Activated T-helper 17 cell treated with anti-CD3 and anti-CD28 coated beads, Interleukin-2, amount 50 U/mL, for 72 hours (primary cell): ENCODE data around the gene ARHGAP26. TPM values are rescaled to one million over a fixed set of nuclear protein-coding genes. Genes with fewer than 3 reads are reported as not detected.
"Not testable (repeated sequence)": the region's sequence is repeated elsewhere in the genome, so short reads cannot be mapped to it uniquely, and the experiment has no call there.

ENCODE experiments used
- ATAC-seq: fragments of 150-1000 bp; cut with Tn5 transposase; replicated peaks from 2 replicates; pipeline ENCODE4 v1.10.0; 2021; ENCODE audit warnings: mild to moderate bottlenecking, moderate library complexity
- H3K27ac Mint-ChIP-seq: one replicate; pipeline ENCODE4 v1.8.0; 2022; ENCODE audit warnings: mixed read lengths
- H3K27me3 Mint-ChIP-seq: one replicate; pipeline ENCODE4 v1.8.0; 2022; ENCODE audit warnings: mixed read lengths
- H3K36me3 Mint-ChIP-seq: one replicate; pipeline ENCODE4 v1.8.0; 2022; ENCODE audit warnings: low read depth, mild to moderate bottlenecking, mixed read lengths
- H3K4me1 Mint-ChIP-seq: one replicate; pipeline ENCODE4 v1.8.0; 2022; ENCODE audit warnings: mixed read lengths
- H3K4me3 Mint-ChIP-seq: one replicate; pipeline ENCODE4 v1.8.0; 2022; ENCODE audit warnings: mild to moderate bottlenecking, mixed read lengths
- H3K9me3 Mint-ChIP-seq: one replicate; pipeline ENCODE4 v1.8.0; 2022; ENCODE audit warnings: mixed read lengths
- total RNA-seq, 2 donors: library from RNA; stranded (reverse); gene quantifications; one replicate each; pipeline ENCODE4 v1.2.3, GENCODE V29; 2022

The ARHGAP26 gene
- total RNA-seq, 2 donors from 2014 or later, result 7.8 to 12.0 TPM

GRCh38 chr5:142977363-142978051, 207.3 kb downstream of the ARHGAP26 start:
- Mint-ChIP-seq H3K27me3 (no peaks in the 10 kb centered on the region), H3K27ac (peak overlapping the region; percentile 58), H3K4me3 (peak overlapping the region; percentile 61), H3K9me3 (no peaks in the 10 kb centered on the region), H3K4me1 (peaks cover 20% of the 10 kb centered on the region), H3K36me3 (no peaks in the 10 kb centered on the region)
- peak; percentile 92 for ATAC-seq

- Mint-ChIP-seq H3K36me3 (no peaks in the 10 kb centered on the region), H3K4me3 (peak overlapping the region; percentile 61), H3K4me1 (peaks cover 23% of the 10 kb centered on the region), H3K27me3 (no peaks in the 10 kb centered on the region), H3K9me3 (no peaks in the 10 kb centered on the region), H3K27ac (peak overlapping the region; percentile 58)
- no peak for ATAC-seq
Measured at GRCh38 chr5:142978252-142978651, 208.1 kb downstream of the ARHGAP26 start.

- Mint-ChIP-seq H3K4me1 (peaks cover 23% of the 10 kb centered on the region), H3K36me3 (no peaks in the 10 kb centered on the region), H3K27ac (peak overlapping the region; percentile 58), H3K9me3 (no peaks in the 10 kb centered on the region), H3K27me3 (no peaks in the 10 kb centered on the region), H3K4me3 (no peak overlapping the region)
- no peak for ATAC-seq
Measured at GRCh38 chr5:142978726-142979125, 208.5 kb downstream of the ARHGAP26 start.

GRCh38 chr5:142979636-142980035, 209.5 kb downstream of the ARHGAP26 start:
- Mint-ChIP-seq H3K9me3 (no peaks in the 10 kb centered on the region), H3K27ac (no peak overlapping the region), H3K4me1 (peaks cover 26% of the 10 kb centered on the region), H3K4me3 (no peak overlapping the region), H3K36me3 (no peaks in the 10 kb centered on the region), H3K27me3 (no peaks in the 10 kb centered on the region)
- no peak for ATAC-seq

- H3K4me1 Mint-ChIP-seq, result peaks cover 26% of the 10 kb centered on the region
- no peak overlapping the region for H3K27ac Mint-ChIP-seq
- no peaks in the 10 kb centered on the region for H3K36me3 Mint-ChIP-seq
- H3K4me3 Mint-ChIP-seq, result peak overlapping the region; percentile 13
- H3K27me3 Mint-ChIP-seq, result no peaks in the 10 kb centered on the region
- H3K9me3 Mint-ChIP-seq, result no peaks in the 10 kb centered on the region
- ATAC-seq, result no peak
Measured at GRCh38 chr5:142981475-142981874, 211.3 kb downstream of the ARHGAP26 start.

GRCh38 chr5:142981886-142982820, 212.0 kb downstream of the ARHGAP26 start:
- H3K27ac Mint-ChIP-seq, result no peak overlapping the region
- ATAC-seq, result no peak
- peak overlapping the region; percentile 13 for H3K4me3 Mint-ChIP-seq
- H3K4me1 Mint-ChIP-seq, result peaks cover 26% of the 10 kb centered on the region
- no peaks in the 10 kb centered on the region for H3K36me3 Mint-ChIP-seq
- H3K27me3 Mint-ChIP-seq, result no peaks in the 10 kb centered on the region
- H3K9me3 Mint-ChIP-seq, result no peaks in the 10 kb centered on the region

- no peak for ATAC-seq
- Mint-ChIP-seq H3K27ac (no peak overlapping the region), H3K9me3 (no peaks in the 10 kb centered on the region), H3K4me3 (no peak overlapping the region), H3K4me1 (peaks cover 22% of the 10 kb centered on the region), H3K27me3 (no peaks in the 10 kb centered on the region), H3K36me3 (no peaks in the 10 kb centered on the region)
Measured at GRCh38 chr5:142982821-142983200, 212.6 kb downstream of the ARHGAP26 start.

GRCh38 chr5:142984011-142984410, 213.8 kb downstream of the ARHGAP26 start:
- Mint-ChIP-seq H3K27me3 (no peaks in the 10 kb centered on the region), H3K36me3 (no peaks in the 10 kb centered on the region), H3K4me3 (no peak overlapping the region), H3K27ac (no peak overlapping the region), H3K4me1 (peaks cover 18% of the 10 kb centered on the region), H3K9me3 (no peaks in the 10 kb centered on the region)
- no peak for ATAC-seq

- Mint-ChIP-seq H3K27ac (no peak overlapping the region), H3K27me3 (no peaks in the 10 kb centered on the region), H3K9me3 (no peaks in the 10 kb centered on the region), H3K4me3 (no peak overlapping the region), H3K36me3 (no peaks in the 10 kb centered on the region), H3K4me1 (peaks cover 16% of the 10 kb centered on the region)
- no peak for ATAC-seq
Measured at GRCh38 chr5:142984525-142984924, 214.3 kb downstream of the ARHGAP26 start.

GRCh38 chr5:142989270-142989669, 219.1 kb downstream of the ARHGAP26 start:
- not testable (repeated sequence) for H3K4me3 Mint-ChIP-seq, H3K9me3 Mint-ChIP-seq, H3K4me1 Mint-ChIP-seq, H3K27ac Mint-ChIP-seq, ATAC-seq, H3K36me3 Mint-ChIP-seq, H3K27me3 Mint-ChIP-seq

- H3K9me3 Mint-ChIP-seq, H3K4me1 Mint-ChIP-seq, H3K27ac Mint-ChIP-seq, ATAC-seq, H3K4me3 Mint-ChIP-seq, H3K27me3 Mint-ChIP-seq, H3K36me3 Mint-ChIP-seq: not testable (repeated sequence)
Measured at GRCh38 chr5:142990073-142990472, 219.9 kb downstream of the ARHGAP26 start.

- Mint-ChIP-seq H3K27ac (no peak overlapping the region), H3K36me3 (no peaks in the 10 kb centered on the region), H3K4me1 (no peaks in the 10 kb centered on the region), H3K27me3 (no peaks in the 10 kb centered on the region), H3K4me3 (no peak overlapping the region), H3K9me3 (peaks cover 4% of the 10 kb centered on the region)
- no peak for ATAC-seq
Measured at GRCh38 chr5:142994218-142994617, 224.0 kb downstream of the ARHGAP26 start.

GRCh38 chr5:142995621-142996020, 225.4 kb downstream of the ARHGAP26 start:
- H3K36me3 Mint-ChIP-seq, H3K4me1 Mint-ChIP-seq, H3K9me3 Mint-ChIP-seq, H3K4me3 Mint-ChIP-seq, H3K27ac Mint-ChIP-seq, H3K27me3 Mint-ChIP-seq, ATAC-seq: not testable (repeated sequence)

GRCh38 chr5:142997591-142997990, 227.4 kb downstream of the ARHGAP26 start:
- Mint-ChIP-seq H3K27me3 (no peaks in the 10 kb centered on the region), H3K27ac (no peak overlapping the region), H3K36me3 (no peaks in the 10 kb centered on the region), H3K4me3 (no peak overlapping the region), H3K4me1 (peaks cover 13% of the 10 kb centered on the region), H3K9me3 (no peaks in the 10 kb centered on the region)
- no peak for ATAC-seq
